ENCODE results near the gene IHH.

Gene IHH

DNA sequence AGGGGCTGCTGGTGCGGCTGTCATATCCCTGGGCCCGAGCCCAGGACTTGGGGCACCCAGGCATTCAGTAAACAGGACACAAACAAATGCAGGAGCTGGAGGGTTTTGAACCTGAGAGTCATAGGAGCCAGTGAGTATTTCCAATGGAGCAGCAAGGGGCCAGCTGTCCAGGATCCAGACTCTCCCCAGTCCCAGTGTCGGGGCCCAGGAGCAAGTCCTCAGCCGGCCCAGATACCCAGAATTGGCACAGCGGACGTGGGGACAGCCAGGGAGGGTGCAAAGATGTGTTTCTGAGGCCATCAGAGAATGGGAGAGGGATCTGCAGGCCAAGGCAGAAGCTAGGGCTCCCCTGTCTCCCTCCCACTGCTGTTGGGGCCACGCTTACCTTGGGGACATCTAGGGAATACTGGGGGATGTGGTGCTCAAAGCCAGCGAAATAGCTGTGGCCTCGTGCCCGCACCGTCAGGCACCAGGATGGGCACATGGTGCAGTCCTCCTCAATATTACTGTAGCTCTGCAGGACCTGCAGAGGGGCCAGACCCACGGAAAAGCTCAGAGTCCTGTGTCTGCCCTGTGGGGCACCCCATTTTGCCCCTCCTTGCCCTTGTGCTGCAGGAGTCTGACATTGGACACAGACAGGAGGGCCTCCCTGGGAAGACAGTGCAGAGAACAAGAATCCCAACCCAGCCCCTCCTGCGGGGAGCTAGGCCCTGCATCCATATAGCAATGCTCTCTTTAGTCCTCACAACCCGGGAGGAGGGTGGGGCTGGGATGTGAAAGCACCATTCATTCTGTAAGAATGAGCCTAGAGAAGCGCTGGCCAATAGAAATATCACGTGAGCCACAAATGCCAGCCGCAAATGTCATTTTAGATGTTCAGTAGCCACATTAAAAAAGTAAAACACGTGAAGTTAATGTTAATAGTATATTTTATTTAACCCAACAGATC is 34.8 kb downstream of the IHH start:
- no peak for TF ChIP-seq TAF1 (IDR thresholded peaks at IDR 0.05; ENCODE audit: low read depth, low read length)
- no peak for TF ChIP-seq POU2F2 (IDR thresholded peaks at IDR 0.05; ENCODE audit: low read depth, low read length)
- TF ChIP-seq POLR2AphosphoS5 (IDR thresholded peaks at IDR 0.05; ENCODE audit: low read depth, low read length) = no peak
- no peak for TF ChIP-seq SPI1 (IDR thresholded peaks at IDR 0.05; ENCODE audit: low read depth, low read length)
- no peak for TF ChIP-seq POLR2A (IDR thresholded peaks at IDR 0.05; ENCODE audit: low read depth, low read length)
- no peak for TF ChIP-seq PAX5 (IDR thresholded peaks at IDR 0.05; ENCODE audit: insufficient read depth, low read length, severe bottlenecking)
- DNase-seq (ENCODE audit: insufficient read length, low spot score) (no peak), FAIRE-seq (no peak)

GRCh38 chr2:219024059-219024458 is 36.7 kb downstream of the IHH start:
- TF ChIP-seq POLR2A (IDR thresholded peaks at IDR 0.05; ENCODE audit: low read depth, low read length) (no peak), POU2F2 (IDR thresholded peaks at IDR 0.05; ENCODE audit: low read depth, low read length) (no peak), TAF1 (IDR thresholded peaks at IDR 0.05; ENCODE audit: low read depth, low read length) (no peak), SPI1 (IDR thresholded peaks at IDR 0.05; ENCODE audit: low read depth, low read length) (no peak)
- no peak for FAIRE-seq
- no peak for DNase-seq (ENCODE audit: insufficient read length, low spot score)

DNA sequence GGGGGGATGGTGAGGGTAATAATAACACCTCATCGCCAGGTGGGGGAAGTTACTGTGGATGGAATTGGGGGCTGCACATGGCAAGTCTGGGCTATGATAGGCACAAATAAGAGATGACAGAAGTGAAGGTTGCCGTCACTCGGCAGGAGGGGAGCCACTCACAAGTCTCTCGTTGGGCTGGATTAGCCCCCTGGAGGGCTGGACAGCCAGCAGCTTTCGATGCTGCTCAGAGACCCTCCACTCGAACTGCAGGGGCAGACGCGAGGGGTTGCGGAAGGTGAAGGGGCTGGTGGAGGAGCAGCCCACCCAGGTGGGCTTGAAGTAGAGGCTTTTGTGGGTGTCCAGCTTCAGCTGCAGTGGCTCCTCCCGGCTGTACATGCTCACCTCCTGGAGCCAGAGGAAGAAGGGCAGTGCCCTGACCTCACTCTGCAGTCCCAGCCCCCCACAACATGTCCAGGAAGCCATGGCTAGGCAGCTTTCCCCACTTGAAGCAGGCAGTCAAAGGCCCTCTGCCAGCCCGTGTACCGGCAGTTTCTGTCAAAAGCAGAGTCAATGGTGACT is 37.6 kb downstream of the IHH start:
- DNase-seq (ENCODE audit: insufficient read length, low spot score) = no peak
- no peak for FAIRE-seq
- TF ChIP-seq POU2F2 (IDR thresholded peaks at IDR 0.05; ENCODE audit: low read depth, low read length) (no peak), POLR2A (IDR thresholded peaks at IDR 0.05; ENCODE audit: low read depth, low read length) (no peak)

DNA sequence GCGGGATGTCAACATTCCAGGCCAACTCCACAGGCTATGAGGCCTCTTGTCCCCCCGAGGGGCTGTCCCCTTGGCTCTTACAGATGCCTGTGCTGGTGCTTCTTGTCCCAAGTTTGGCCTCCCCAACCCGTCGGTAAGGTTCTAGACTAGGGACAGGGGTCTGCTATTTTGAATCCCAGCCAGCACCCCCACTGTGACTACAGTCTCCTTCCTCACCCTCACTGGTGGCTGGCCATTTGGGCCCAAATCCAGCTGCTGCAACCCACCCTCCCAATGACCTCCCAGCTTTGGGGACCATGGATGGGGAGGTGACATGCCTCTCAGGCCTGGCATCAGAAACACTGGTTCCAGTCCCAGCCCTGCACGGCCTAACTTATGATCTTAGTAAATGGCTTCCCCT is 38.1 kb downstream of the IHH start:
- FAIRE-seq (no peak), DNase-seq (ENCODE audit: insufficient read length, low spot score) (no peak)
- TF ChIP-seq POLR2A (IDR thresholded peaks at IDR 0.05; ENCODE audit: low read depth, low read length) (no peak), TAF1 (IDR thresholded peaks at IDR 0.05; ENCODE audit: low read depth, low read length) (no peak)

GRCh38 chr2:219022041-219022440 is 38.7 kb downstream of the IHH start:
- TF ChIP-seq PAX5 (IDR thresholded peaks at IDR 0.05; ENCODE audit: insufficient read depth, low read length, severe bottlenecking) (no peak), TAF1 (IDR thresholded peaks at IDR 0.05; ENCODE audit: low read depth, low read length) (no peak), POLR2A (IDR thresholded peaks at IDR 0.05; ENCODE audit: low read depth, low read length) (no peak), SPI1 (IDR thresholded peaks at IDR 0.05; ENCODE audit: low read depth, low read length) (no peak), POU2F2 (IDR thresholded peaks at IDR 0.05; ENCODE audit: low read depth, low read length) (no peak), POLR2AphosphoS5 (IDR thresholded peaks at IDR 0.05; ENCODE audit: low read depth, low read length) (no peak)
- no peak for FAIRE-seq
- DNase-seq (ENCODE audit: insufficient read length, low spot score) = no peak

- FAIRE-seq = no peak
- no peak for DNase-seq (ENCODE audit: insufficient read length, low spot score)
- TF ChIP-seq PAX5 (IDR thresholded peaks at IDR 0.05; ENCODE audit: insufficient read depth, low read length, severe bottlenecking) = no peak
- no peak for TF ChIP-seq POLR2A (IDR thresholded peaks at IDR 0.05; ENCODE audit: low read depth, low read length)
- TF ChIP-seq POU2F2 (IDR thresholded peaks at IDR 0.05; ENCODE audit: low read depth, low read length) = no peak
- no peak for TF ChIP-seq SPI1 (IDR thresholded peaks at IDR 0.05; ENCODE audit: low read depth, low read length)
Measured at GRCh38 chr2:219021591-219021990, 39.1 kb downstream of the IHH start.

GRCh38 chr2:219020604-219021365 is 39.9 kb downstream of the IHH start:
- no peak for DNase-seq (ENCODE audit: insufficient read length, low spot score)
- no peak for FAIRE-seq
- TF ChIP-seq PAX5 (IDR thresholded peaks at IDR 0.05; ENCODE audit: insufficient read depth, low read length, severe bottlenecking) (no peak), POLR2AphosphoS5 (IDR thresholded peaks at IDR 0.05; ENCODE audit: low read depth, low read length) (no peak), POU2F2 (IDR thresholded peaks at IDR 0.05; ENCODE audit: low read depth, low read length) (no peak), TAF1 (IDR thresholded peaks at IDR 0.05; ENCODE audit: low read depth, low read length) (no peak), SPI1 (IDR thresholded peaks at IDR 0.05; ENCODE audit: low read depth, low read length) (no peak), POLR2A (IDR thresholded peaks at IDR 0.05; ENCODE audit: low read depth, low read length) (no peak)

DNA sequence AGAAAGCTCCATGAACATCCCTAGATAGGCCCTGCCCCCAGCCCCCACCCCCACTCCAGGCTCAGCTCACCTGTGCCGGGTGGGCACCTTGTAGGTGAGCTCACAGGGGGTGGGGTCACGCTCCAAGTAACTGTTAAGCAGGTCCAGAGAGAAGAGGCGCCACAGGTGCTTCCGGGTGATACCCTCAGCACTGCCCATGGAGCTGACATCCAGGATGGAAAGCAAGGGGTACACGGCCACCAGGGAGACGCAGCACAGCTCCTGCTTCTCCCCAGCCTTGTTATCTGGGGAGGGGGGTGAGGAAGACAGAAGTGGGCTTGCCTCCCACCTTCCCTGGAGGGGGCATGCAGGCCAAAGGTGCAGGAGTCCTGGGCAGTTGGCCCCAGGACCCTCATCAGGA is 41.3 kb downstream of the IHH start:
- DNase-seq (ENCODE audit: insufficient read length, low spot score) (no peak), FAIRE-seq (no peak)
- TF ChIP-seq SPI1 (IDR thresholded peaks at IDR 0.05; ENCODE audit: low read depth, low read length) (no peak), POU2F2 (IDR thresholded peaks at IDR 0.05; ENCODE audit: low read depth, low read length) (no peak), TAF1 (IDR thresholded peaks at IDR 0.05; ENCODE audit: low read depth, low read length) (no peak), POLR2AphosphoS5 (IDR thresholded peaks at IDR 0.05; ENCODE audit: low read depth, low read length) (no peak), PAX5 (IDR thresholded peaks at IDR 0.05; ENCODE audit: insufficient read depth, low read length, severe bottlenecking) (no peak), POLR2A (IDR thresholded peaks at IDR 0.05; ENCODE audit: low read depth, low read length) (no peak)

DNA sequence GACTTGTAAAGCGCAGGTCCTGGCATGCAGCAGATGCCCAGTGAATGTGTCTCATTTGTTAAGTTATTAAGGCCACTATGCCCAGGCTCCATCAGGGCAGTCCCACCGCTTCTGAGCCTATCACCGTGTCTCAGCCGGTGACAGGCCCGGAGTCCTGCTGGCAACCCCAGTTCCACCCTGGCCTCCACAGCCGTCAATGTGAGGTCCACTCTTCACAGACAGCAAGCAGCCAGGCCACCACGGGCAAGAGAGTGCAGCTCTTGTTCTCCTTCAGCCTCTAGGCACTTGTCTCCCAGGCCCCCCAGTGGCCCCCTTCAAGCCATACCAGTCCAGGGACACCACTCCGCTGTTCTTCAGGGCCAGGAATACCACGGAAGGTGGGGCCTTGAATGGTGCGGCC is 42.0 kb downstream of the IHH start:
- DNase-seq (ENCODE audit: insufficient read length, low spot score) (no peak), FAIRE-seq (no peak)
- no peak for TF ChIP-seq POU2F2 (IDR thresholded peaks at IDR 0.05; ENCODE audit: low read depth, low read length)
- TF ChIP-seq SPI1 (IDR thresholded peaks at IDR 0.05; ENCODE audit: low read depth, low read length) = no peak
- TF ChIP-seq POLR2AphosphoS5 (IDR thresholded peaks at IDR 0.05; ENCODE audit: low read depth, low read length) = no peak
- no peak for TF ChIP-seq TAF1 (IDR thresholded peaks at IDR 0.05; ENCODE audit: low read depth, low read length)
- no peak for TF ChIP-seq POLR2A (IDR thresholded peaks at IDR 0.05; ENCODE audit: low read depth, low read length)
- no peak for TF ChIP-seq PAX5 (IDR thresholded peaks at IDR 0.05; ENCODE audit: insufficient read depth, low read length, severe bottlenecking)
